GM19351 (cell line): ENCODE data around the gene GPR39.

Source experiments
- ATAC-seq: cut with Tn5 transposase; IDR thresholded peaks from one replicate; pipeline ENCODE4 v1.9.1; 2021; ENCODE audit warnings: mild to moderate bottlenecking, moderate library complexity; ENCODE audit not compliant: unreplicated experiment

The GPR39 gene

GRCh38 chr2:132559921-132560320 is 143.3 kb downstream of the GPR39 start:
- ATAC-seq, result no peak

GRCh38 chr2:132560562-132560961 is 144.0 kb downstream of the GPR39 start:
- ATAC-seq, result no peak

GRCh38 chr2:132562245-132562644 is 145.6 kb downstream of the GPR39 start:
- no peak for ATAC-seq

- no peak for ATAC-seq
Measured at GRCh38 chr2:132564065-132564464, 147.5 kb downstream of the GPR39 start.

- no peak for ATAC-seq
Measured at GRCh38 chr2:132566379-132566778, 149.8 kb downstream of the GPR39 start.

- no peak for ATAC-seq
Measured at GRCh38 chr2:132567682-132568081, 151.1 kb downstream of the GPR39 start.

GRCh38 chr2:132568656-132569055 is 152.1 kb downstream of the GPR39 start:
- no peak for ATAC-seq

GRCh38 chr2:132573444-132574007 is 156.9 kb downstream of the GPR39 start:
- no peak for ATAC-seq

- ATAC-seq, result no peak
Measured at GRCh38 chr2:132577686-132578085, 161.1 kb downstream of the GPR39 start.

GRCh38 chr2:132581591-132581990 is 165.0 kb downstream of the GPR39 start:
- ATAC-seq, result no peak

- no peak for ATAC-seq
Measured at GRCh38 chr2:132581991-132582738, 165.6 kb downstream of the GPR39 start.

GRCh38 chr2:132583666-132584360 is 167.2 kb downstream of the GPR39 start:
- ATAC-seq, result no peak

GRCh38 chr2:132584976-132585817 is 168.6 kb downstream of the GPR39 start:
- no peak for ATAC-seq

GRCh38 chr2:132586101-132586511 is 169.5 kb downstream of the GPR39 start:
- ATAC-seq, result no peak

GRCh38 chr2:132586835-132587234 is 170.2 kb downstream of the GPR39 start:
- no peak for ATAC-seq

GRCh38 chr2:132588576-132588975 is 172.0 kb downstream of the GPR39 start:
- ATAC-seq, result no peak

- no peak for ATAC-seq
Measured at GRCh38 chr2:132589111-132589830, 172.7 kb downstream of the GPR39 start.

GRCh38 chr2:132589966-132590365 is 173.4 kb downstream of the GPR39 start:
- ATAC-seq, result no peak

GRCh38 chr2:132593171-132593570 is 176.6 kb downstream of the GPR39 start:
- no peak for ATAC-seq

- ATAC-seq, result no peak
Measured at GRCh38 chr2:132595186-132595585, 178.6 kb downstream of the GPR39 start.

- no peak for ATAC-seq
Measured at GRCh38 chr2:132595693-132596092, 179.1 kb downstream of the GPR39 start.
